ENCODE data around the gene CDHR2.

CDHR2 gene

DNA sequence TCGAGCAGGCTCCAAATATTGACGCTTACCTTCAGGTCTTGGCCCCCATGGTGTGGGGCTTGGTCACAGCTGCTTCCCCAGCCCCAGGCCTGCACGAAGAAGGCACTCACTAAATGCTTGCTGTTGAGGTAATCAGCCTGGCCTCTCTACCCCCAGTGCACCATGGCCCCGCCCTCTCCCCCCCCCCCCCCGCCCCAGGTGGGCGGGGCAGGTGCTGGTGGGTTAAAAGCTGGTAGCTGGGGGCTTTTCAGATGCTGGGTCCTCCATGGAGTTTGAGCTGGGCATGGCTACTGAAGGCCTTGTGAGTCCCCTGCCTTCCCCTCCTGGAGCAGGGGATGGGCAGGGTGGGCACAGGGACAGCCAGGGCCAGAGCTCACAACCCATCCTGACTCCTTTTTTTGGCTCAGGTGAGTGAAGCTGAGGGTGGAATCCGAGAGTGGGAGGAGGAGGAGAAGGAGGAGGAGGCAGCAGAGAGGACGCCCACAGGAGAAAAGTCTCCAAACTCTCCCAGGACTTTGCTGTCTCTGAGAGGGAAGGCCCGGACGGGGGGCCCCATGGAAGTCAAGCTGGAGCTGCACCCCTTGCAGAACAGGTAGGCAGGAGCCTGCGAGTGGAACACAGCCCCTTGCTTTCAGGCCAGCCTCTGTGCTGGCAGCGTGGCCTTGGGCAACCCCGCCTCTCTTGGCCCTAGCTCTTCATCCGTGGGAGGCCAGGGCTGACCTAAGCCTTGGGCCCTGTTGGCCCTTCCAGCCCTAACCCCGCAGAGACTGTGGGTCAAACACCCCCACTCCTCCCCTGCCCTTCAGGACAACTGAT is 93.7 kb downstream of the CDHR2 start:
- DNase-seq: no peak

DNA sequence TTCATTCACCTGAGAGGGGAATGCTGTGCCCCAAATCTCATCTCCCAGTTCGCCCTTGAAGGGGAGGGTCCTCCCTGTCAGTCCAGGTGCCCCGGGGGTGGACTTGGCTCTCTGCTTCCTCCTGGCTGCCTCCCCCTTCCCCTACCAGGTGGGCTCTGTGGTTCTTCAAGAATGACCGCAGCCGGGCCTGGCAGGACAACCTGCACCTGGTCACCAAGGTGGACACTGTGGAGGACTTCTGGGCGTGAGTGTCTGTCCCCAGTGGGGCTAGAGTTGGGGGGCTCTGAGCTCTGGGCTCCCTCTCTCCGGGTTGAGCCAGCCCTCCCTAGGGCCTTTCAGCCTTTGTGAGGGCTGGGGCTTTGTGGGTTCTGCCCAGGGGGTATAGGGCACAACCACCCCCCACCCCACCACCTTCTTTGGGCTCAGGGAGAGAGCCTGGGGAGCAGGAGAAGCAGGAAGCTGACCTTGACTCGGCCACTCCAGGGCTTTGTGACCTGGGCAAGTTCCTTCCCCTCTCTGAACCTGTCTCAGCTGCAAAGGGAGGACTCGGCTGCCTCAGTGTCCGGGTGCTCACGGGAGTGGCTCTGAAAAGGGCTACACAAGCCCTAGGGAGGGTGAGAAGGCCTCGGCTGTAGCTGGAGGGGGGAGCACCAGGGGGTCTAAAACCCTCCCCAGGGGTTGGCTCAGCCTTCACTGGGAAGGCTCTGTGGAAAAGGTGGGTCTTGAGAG is 94.5 kb downstream of the CDHR2 start:
- H3K9me3 ChIP-seq (replicated peaks; ENCODE audit: insufficient read depth, low read length): no peaks in the 10 kb centered on the region
- H3K4me1 ChIP-seq (ENCODE audit: low read length): peaks cover 14% of the 10 kb centered on the region
- TF ChIP-seq EZH2 (optimal IDR thresholded peaks at IDR 0.05; ENCODE audit: low read depth, low read length) (no peak), EZH2phosphoT487 (IDR thresholded peaks at IDR 0.05; ENCODE audit: low read length) (no peak)
- TF ChIP-seq, protein P1, sequence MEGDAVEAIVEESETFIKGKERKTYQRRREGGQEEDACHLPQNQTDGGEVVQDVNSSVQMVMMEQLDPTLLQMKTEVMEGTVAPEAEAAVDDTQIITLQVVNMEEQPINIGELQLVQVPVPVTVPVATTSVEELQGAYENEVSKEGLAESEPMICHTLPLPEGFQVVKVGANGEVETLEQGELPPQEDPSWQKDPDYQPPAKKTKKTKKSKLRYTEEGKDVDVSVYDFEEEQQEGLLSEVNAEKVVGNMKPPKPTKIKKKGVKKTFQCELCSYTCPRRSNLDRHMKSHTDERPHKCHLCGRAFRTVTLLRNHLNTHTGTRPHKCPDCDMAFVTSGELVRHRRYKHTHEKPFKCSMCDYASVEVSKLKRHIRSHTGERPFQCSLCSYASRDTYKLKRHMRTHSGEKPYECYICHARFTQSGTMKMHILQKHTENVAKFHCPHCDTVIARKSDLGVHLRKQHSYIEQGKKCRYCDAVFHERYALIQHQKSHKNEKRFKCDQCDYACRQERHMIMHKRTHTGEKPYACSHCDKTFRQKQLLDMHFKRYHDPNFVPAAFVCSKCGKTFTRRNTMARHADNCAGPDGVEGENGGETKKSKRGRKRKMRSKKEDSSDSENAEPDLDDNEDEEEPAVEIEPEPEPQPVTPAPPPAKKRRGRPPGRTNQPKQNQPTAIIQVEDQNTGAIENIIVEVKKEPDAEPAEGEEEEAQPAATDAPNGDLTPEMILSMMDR (IDR thresholded peaks at IDR 0.05; ENCODE audit: low read length): no peak
- no peak overlapping the region for H3K4me2 ChIP-seq (ENCODE audit: low read depth, low read length)
- no peaks in the 10 kb centered on the region for H3K36me3 ChIP-seq (replicated peaks; ENCODE audit: insufficient read depth, low read length)
- no peak overlapping the region for H3K4me3 ChIP-seq (ENCODE audit: low read length)
- no peak overlapping the region for H2AFZ ChIP-seq (ENCODE audit: low read length)
- no peak overlapping the region for H3K27ac ChIP-seq (ENCODE audit: low read length)
- H3K9ac ChIP-seq (ENCODE audit: low read length): no peak overlapping the region
- no peaks in the 10 kb centered on the region for H3F3A ChIP-seq (ENCODE audit: insufficient read depth, low read length)
- H3K79me2 ChIP-seq (ENCODE audit: low read length): peaks cover 11% of the 10 kb centered on the region
- DNase-seq: no peak
- 0 out of 2 replicates have a peak, but pooled peaks cover under 1% of the 10 kb centered on the region for H3K27me3 ChIP-seq (replicated peaks; ENCODE audit: insufficient read depth, low read length)
- no peaks in the 10 kb centered on the region for H4K20me1 ChIP-seq (ENCODE audit: insufficient read depth, low read length)
- no peaks in the 10 kb centered on the region for H3K9me2 ChIP-seq (replicated peaks; ENCODE audit: insufficient read depth, low read length)

More for the DNA sequence above, 93.7 kb downstream of the CDHR2 start:
- Histone ChIP-seq H3K4me3 (ENCODE audit: low read length) (no peak overlapping the region), H3K4me1 (ENCODE audit: low read length) (peaks cover 6% of the 10 kb centered on the region), H3F3A (ENCODE audit: insufficient read depth, low read length) (no peaks in the 10 kb centered on the region), H3K9ac (ENCODE audit: low read length) (no peak overlapping the region), H3K9me3 (replicated peaks; ENCODE audit: insufficient read depth, low read length) (no peaks in the 10 kb centered on the region), H3K4me2 (ENCODE audit: low read depth, low read length) (no peak overlapping the region), H3K27ac (ENCODE audit: low read length) (no peak overlapping the region), H3K36me3 (replicated peaks; ENCODE audit: insufficient read depth, low read length) (no peaks in the 10 kb centered on the region), H4K20me1 (ENCODE audit: insufficient read depth, low read length) (no peaks in the 10 kb centered on the region), H2AFZ (ENCODE audit: low read length) (no peak overlapping the region), H3K9me2 (replicated peaks; ENCODE audit: insufficient read depth, low read length) (no peaks in the 10 kb centered on the region), H3K79me2 (ENCODE audit: low read length) (peaks cover 5% of the 10 kb centered on the region), H3K27me3 (replicated peaks; ENCODE audit: insufficient read depth, low read length) (peaks cover 7% of the 10 kb centered on the region; the same call in 1 of the 2 replicates)
- TF ChIP-seq EZH2phosphoT487 (IDR thresholded peaks at IDR 0.05; ENCODE audit: low read length) (no peak), EZH2 (optimal IDR thresholded peaks at IDR 0.05; ENCODE audit: low read depth, low read length) (no peak)
- TF ChIP-seq, protein P1 (IDR thresholded peaks at IDR 0.05; ENCODE audit: low read length): no peak

GRCh38 chr5:176644294-176644693 is 95.2 kb downstream of the CDHR2 start:
- no peaks in the 10 kb centered on the region for H3K27me3 ChIP-seq (replicated peaks; ENCODE audit: insufficient read depth, low read length)
- peaks cover 13% of the 10 kb centered on the region for H3K79me2 ChIP-seq (ENCODE audit: low read length)
- no peaks in the 10 kb centered on the region for H3F3A ChIP-seq (ENCODE audit: insufficient read depth, low read length)
- H3K4me3 ChIP-seq (ENCODE audit: low read length): no peak overlapping the region
- no peaks in the 10 kb centered on the region for H3K9me2 ChIP-seq (replicated peaks; ENCODE audit: insufficient read depth, low read length)
- peaks cover 19% of the 10 kb centered on the region for H3K4me1 ChIP-seq (ENCODE audit: low read length)
- no peak overlapping the region for H3K9ac ChIP-seq (ENCODE audit: low read length)
- H2AFZ ChIP-seq (ENCODE audit: low read length): no peak overlapping the region
- no peak overlapping the region for H3K27ac ChIP-seq (ENCODE audit: low read length)
- no peaks in the 10 kb centered on the region for H3K9me3 ChIP-seq (replicated peaks; ENCODE audit: insufficient read depth, low read length)
- H4K20me1 ChIP-seq (ENCODE audit: insufficient read depth, low read length): no peaks in the 10 kb centered on the region
- H3K4me2 ChIP-seq (ENCODE audit: low read depth, low read length): no peak overlapping the region
- TF ChIP-seq EZH2phosphoT487 (IDR thresholded peaks at IDR 0.05; ENCODE audit: low read length): no peak
- no peak for TF ChIP-seq EZH2 (optimal IDR thresholded peaks at IDR 0.05; ENCODE audit: low read depth, low read length)
- TF ChIP-seq, protein P1 (IDR thresholded peaks at IDR 0.05; ENCODE audit: low read length): no peak
- no peaks in the 10 kb centered on the region for H3K36me3 ChIP-seq (replicated peaks; ENCODE audit: insufficient read depth, low read length)
- DNase-seq: no peak

Data from MM.1S (cell line).